ENCODE results near the gene C14orf39. TPM values are rescaled to one million over a fixed set of nuclear protein-coding genes. Genes with fewer than 3 reads are reported as not detected.

C14orf39 gene
- total RNA-seq, 1 experiment from 2014 or later, result 0.08 TPM

DNA sequence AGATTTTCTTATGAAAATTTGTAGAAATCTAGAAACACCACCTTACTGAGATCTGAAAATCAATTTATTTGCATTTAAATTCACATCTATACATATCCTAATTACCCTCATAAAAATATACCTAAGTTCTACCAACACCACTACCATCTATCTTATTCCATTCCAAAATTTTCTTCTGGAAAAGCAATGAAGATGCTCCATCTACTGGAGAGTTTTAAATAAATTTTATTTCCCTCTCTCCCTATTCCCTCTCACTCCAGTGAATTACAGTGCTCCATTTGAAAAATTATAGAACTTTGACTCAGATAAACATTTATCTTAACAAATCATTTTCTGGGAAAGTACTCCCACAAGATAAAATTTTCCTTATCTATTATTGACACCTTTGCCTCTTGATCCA, 2.3 kb upstream of the C14orf39 start:
- Histone ChIP-seq H3K36me3 (ENCODE audit: control insufficient read depth, insufficient read depth, low read length) (no peaks in the 10 kb centered on the region), H3K4me3 (ENCODE audit: low read depth in 2 of 2, low read length in 2 of 2) (no peak overlapping the region), H3K4me1 (ENCODE audit: control insufficient read depth, insufficient read depth, low read length) (no peaks in the 10 kb centered on the region), H3K9me3 (ENCODE audit: control insufficient read depth, insufficient read depth, low read depth, low read length) (no peaks in the 10 kb centered on the region), H3K27me3 (ENCODE audit: control insufficient read depth, insufficient read depth, low read length) (no peaks in the 10 kb centered on the region), H3K27ac (ENCODE audit: low read length) (no peak overlapping the region)
- in situ Hi-C loops (cut with HindIII; ENCODE audit: low pct_unique_long_range_greater_than_20kb, low sequenced_read_pairs), result no loop called here
- no peak for DNase-seq (ENCODE audit: low read depth, low spot score)
- TF ChIP-seq, protein P1, sequence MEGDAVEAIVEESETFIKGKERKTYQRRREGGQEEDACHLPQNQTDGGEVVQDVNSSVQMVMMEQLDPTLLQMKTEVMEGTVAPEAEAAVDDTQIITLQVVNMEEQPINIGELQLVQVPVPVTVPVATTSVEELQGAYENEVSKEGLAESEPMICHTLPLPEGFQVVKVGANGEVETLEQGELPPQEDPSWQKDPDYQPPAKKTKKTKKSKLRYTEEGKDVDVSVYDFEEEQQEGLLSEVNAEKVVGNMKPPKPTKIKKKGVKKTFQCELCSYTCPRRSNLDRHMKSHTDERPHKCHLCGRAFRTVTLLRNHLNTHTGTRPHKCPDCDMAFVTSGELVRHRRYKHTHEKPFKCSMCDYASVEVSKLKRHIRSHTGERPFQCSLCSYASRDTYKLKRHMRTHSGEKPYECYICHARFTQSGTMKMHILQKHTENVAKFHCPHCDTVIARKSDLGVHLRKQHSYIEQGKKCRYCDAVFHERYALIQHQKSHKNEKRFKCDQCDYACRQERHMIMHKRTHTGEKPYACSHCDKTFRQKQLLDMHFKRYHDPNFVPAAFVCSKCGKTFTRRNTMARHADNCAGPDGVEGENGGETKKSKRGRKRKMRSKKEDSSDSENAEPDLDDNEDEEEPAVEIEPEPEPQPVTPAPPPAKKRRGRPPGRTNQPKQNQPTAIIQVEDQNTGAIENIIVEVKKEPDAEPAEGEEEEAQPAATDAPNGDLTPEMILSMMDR (IDR thresholded peaks at IDR 0.05), result peak; percentile 19; the same call in 1 of the 2 replicates
- TF ChIP-seq POLR2AphosphoS5 (IDR thresholded peaks at IDR 0.05; ENCODE audit: low read depth, low read length), result no peak
- intact Hi-C loops (cut with micrococcal nuclease; ENCODE audit: unreplicated experiment), result loop anchor here (5.0 kb wide), 1 partner anchor 136 kb away; no protein-coding TSS in a partner anchor
- BruUV-seq (replicated peaks), result no TSS peak
- ChIA-PET POLR2A (no interaction called here), CTCF (no interaction called here)
- no peak for ATAC-seq

DNA sequence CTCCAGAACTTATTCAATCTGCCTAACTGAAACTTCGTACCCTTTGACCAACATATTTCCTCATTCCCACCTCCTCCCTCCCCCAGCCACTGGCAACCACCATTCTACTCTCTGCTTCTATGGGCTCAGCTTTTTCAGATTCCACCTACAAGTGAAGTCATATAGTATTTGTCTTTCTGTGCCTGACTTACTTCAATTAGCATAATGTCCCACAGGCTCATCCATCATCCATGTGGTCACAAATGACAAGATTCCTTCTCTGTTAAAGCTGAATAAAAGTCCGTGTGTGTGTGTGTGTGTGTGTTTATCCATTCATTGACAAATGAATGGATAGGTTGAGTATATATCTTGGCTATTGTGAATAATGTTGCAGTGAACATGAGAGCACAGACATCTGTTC, 1.3 kb upstream of the C14orf39 start:
- intact Hi-C loops (cut with micrococcal nuclease; ENCODE audit: unreplicated experiment) (loop anchor here (5.0 kb wide), 1 partner anchor 135 kb away; no protein-coding TSS in a partner anchor), in situ Hi-C loops (cut with HindIII; ENCODE audit: low pct_unique_long_range_greater_than_20kb, low sequenced_read_pairs) (no loop called here)
- DNase-seq (ENCODE audit: low read depth, low spot score) (no peak), ATAC-seq (no peak)
- Histone ChIP-seq H3K4me1 (ENCODE audit: control insufficient read depth, insufficient read depth, low read length) (no peaks in the 10 kb centered on the region), H3K36me3 (ENCODE audit: control insufficient read depth, insufficient read depth, low read length) (no peaks in the 10 kb centered on the region), H3K4me3 (ENCODE audit: low read depth in 2 of 2, low read length in 2 of 2) (no peak overlapping the region), H3K27me3 (ENCODE audit: control insufficient read depth, insufficient read depth, low read length) (no peaks in the 10 kb centered on the region), H3K27ac (ENCODE audit: low read length) (no peak overlapping the region), H3K9me3 (ENCODE audit: control insufficient read depth, insufficient read depth, low read depth, low read length) (no peaks in the 10 kb centered on the region)
- BruUV-seq (replicated peaks), result no TSS peak
- POLR2A ChIA-PET, result interaction anchor here (0.6 kb wide), 1 partner anchor 9 kb away, joined by 3 read pairs; no protein-coding TSS in a partner anchor
- CTCF ChIA-PET, result no interaction called here
- no peak for TF ChIP-seq SIN3A (IDR thresholded peaks at IDR 0.05; ENCODE audit: borderline replicate concordance, insufficient read depth, low read depth, low read length)
- no peak for TF ChIP-seq TCF7L2 (IDR thresholded peaks at IDR 0.05; ENCODE audit: low read depth, low read length)
- TF ChIP-seq, protein P1 (IDR thresholded peaks at IDR 0.05), result no peak
- TF ChIP-seq, protein P2, sequence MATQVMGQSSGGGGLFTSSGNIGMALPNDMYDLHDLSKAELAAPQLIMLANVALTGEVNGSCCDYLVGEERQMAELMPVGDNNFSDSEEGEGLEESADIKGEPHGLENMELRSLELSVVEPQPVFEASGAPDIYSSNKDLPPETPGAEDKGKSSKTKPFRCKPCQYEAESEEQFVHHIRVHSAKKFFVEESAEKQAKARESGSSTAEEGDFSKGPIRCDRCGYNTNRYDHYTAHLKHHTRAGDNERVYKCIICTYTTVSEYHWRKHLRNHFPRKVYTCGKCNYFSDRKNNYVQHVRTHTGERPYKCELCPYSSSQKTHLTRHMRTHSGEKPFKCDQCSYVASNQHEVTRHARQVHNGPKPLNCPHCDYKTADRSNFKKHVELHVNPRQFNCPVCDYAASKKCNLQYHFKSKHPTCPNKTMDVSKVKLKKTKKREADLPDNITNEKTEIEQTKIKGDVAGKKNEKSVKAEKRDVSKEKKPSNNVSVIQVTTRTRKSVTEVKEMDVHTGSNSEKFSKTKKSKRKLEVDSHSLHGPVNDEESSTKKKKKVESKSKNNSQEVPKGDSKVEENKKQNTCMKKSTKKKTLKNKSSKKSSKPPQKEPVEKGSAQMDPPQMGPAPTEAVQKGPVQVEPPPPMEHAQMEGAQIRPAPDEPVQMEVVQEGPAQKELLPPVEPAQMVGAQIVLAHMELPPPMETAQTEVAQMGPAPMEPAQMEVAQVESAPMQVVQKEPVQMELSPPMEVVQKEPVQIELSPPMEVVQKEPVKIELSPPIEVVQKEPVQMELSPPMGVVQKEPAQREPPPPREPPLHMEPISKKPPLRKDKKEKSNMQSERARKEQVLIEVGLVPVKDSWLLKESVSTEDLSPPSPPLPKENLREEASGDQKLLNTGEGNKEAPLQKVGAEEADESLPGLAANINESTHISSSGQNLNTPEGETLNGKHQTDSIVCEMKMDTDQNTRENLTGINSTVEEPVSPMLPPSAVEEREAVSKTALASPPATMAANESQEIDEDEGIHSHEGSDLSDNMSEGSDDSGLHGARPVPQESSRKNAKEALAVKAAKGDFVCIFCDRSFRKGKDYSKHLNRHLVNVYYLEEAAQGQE (IDR thresholded peaks at IDR 0.05; ENCODE audit: insufficient read depth in 1 of 2, low read depth in 2 of 2, low read length in 1 of 2), result no peak
- TF ChIP-seq POLR2AphosphoS5 (IDR thresholded peaks at IDR 0.05; ENCODE audit: low read depth, low read length), result no peak
